ENCODE results near the gene TRIM56. TPM values are rescaled to one million over a fixed set of nuclear protein-coding genes. Genes with fewer than 3 reads are reported as not detected.

Gene TRIM56
- total RNA-seq, 1 donor from 2014 or later = 47.1 TPM

Other genes with a start within 250 kb of the TRIM56 start
- 28.7 TPM for gene SLC12A9, start 232.8 kb upstream of the TRIM56 start, total RNA-seq
- gene TRIP6, start 218.1 kb upstream of the TRIM56 start, total RNA-seq = 62.6 TPM
- 114 TPM for gene SRRT, start 210.4 kb upstream of the TRIM56 start, total RNA-seq
- 2.9 TPM for gene UFSP1, start 195.8 kb upstream of the TRIM56 start, total RNA-seq
- gene ACHE, start 189.6 kb upstream of the TRIM56 start, total RNA-seq = 0.94 TPM
- 0.36 TPM for gene MUC3A, start 135.9 kb upstream of the TRIM56 start, total RNA-seq
- gene MUC12, start 115.9 kb upstream of the TRIM56 start, total RNA-seq = not detected
- gene MUC17, start 65.4 kb upstream of the TRIM56 start, total RNA-seq = not detected
- 7.0 TPM for gene SERPINE1, start 41.6 kb downstream of the TRIM56 start, total RNA-seq
- gene AP1S1, start 69.0 kb downstream of the TRIM56 start, total RNA-seq = 22.1 TPM
- not detected for gene VGF, start 80.1 kb downstream of the TRIM56 start, total RNA-seq
- gene NAT16, start 94.8 kb downstream of the TRIM56 start, total RNA-seq = not detected
- gene MOGAT3, start 115.6 kb downstream of the TRIM56 start, total RNA-seq = not detected
- gene PLOD3, start 132.1 kb downstream of the TRIM56 start, total RNA-seq = 89.7 TPM
- gene ZNHIT1, start 132.7 kb downstream of the TRIM56 start, total RNA-seq = 44.3 TPM
- gene CLDN15, start 152.3 kb downstream of the TRIM56 start, total RNA-seq = 17.4 TPM
- 231 TPM for gene FIS1, start 159.6 kb downstream of the TRIM56 start, total RNA-seq
- 18.8 TPM for gene IFT22, start 236.3 kb downstream of the TRIM56 start, total RNA-seq